Activated naive CD8-positive, alpha-beta T cell treated with anti-CD3 and anti-CD28 coated beads, Interleukin-2, amount 50 U/mL, for 16 hours (primary cell): Measurements from ENCODE around the gene NAXE.
"Not testable (repeated sequence)": the region's sequence is repeated elsewhere in the genome, so short reads cannot be mapped to it uniquely, and the experiment has no call there.

Experiments
- DNase-seq: peaks from one replicate; pipeline ENCODE4 v3.0.0-alpha.2; 2020; ENCODE audit warnings: low read depth, low spot score

Gene NAXE

DNA sequence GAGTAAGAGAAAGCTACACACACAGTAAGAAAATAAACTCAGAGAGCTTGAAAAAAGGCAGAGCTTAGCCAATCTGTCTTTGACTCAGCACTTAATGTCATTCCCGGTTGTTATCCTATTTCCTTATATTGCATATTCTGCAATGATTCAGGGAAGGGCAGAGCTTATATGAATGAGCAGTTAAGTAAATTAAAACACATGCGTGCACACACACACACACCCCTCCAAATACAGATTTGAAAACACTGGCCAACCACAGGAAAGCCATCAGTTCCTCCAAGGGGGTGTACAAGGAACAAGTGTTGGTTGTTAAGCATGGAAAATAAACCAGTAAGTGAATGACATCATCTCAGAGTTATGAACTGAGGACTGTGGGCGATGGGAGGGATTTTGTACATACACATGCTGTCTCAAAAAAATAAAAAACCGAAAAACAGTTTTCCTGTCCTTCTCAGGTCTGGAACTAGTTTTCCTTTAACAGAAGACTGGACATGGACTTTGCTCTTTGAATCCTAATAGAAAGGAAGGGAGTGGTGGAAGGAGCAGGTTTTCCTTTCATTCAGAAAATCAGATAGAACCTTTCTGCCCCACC, 20.2 kb upstream of the NAXE start:
- DNase-seq, result no peak

DNA sequence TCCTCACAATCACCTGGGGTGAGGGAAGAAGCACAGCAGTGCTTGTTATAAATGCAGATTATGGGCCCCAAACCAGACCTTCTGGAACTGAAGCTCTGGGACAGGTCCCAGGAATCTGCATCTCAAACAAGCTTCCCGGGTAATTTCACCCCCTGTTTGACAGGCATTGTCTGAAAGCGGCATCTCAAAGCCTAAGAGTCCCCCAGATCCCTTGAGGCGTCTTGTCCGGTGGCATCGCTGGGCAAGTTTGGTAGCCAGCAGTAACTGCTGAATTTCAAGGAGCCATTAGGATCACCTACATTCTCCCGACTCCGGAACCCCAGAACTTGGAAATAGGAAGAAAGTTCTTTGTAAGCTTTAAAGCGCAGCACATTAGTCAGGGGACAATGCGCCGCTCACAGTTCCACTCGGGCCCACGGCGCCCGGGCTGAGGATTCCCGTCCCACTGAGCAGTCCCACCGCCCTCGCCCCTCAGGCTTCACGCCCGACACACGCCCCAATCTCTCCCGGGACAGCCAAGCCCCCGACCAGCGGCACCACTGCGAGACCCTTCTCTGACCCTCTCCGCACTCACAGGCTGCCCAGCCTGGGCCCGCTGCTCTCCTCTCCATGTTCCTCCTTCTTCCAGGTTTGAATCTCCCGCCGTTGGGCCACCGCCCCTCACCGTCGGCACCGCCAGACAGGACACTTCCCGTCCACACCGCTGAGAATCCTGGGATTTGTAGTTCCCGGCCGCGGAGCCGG, 19.5 kb upstream of the NAXE start, which contains the start of gene IQGAP3:
TSS of gene IQGAP3 (minus strand) at position 647 of the 744 bp plus-strand sequence. CDS start at position 611, 36 bp downstream.
- DNase-seq, result peak; percentile 61

DNA sequence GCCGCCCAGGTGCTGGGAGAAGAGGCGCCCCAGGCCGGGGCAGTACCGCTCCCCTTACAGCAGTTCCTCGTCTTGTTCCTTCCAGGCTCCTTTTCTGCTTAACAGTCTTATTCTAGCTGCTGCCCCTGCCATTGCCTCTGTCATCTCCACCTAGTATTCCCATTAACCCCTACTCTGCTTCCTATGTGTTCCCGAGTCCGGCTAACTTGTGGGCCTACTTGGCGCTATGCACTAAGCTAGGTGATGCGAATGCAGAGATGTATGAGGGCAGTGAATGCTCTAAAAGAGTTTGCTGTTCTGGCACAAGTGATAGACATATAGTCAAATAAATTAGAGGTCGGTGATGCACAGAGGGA, 18.9 kb upstream of the NAXE start:
- DNase-seq, result no peak

DNA sequence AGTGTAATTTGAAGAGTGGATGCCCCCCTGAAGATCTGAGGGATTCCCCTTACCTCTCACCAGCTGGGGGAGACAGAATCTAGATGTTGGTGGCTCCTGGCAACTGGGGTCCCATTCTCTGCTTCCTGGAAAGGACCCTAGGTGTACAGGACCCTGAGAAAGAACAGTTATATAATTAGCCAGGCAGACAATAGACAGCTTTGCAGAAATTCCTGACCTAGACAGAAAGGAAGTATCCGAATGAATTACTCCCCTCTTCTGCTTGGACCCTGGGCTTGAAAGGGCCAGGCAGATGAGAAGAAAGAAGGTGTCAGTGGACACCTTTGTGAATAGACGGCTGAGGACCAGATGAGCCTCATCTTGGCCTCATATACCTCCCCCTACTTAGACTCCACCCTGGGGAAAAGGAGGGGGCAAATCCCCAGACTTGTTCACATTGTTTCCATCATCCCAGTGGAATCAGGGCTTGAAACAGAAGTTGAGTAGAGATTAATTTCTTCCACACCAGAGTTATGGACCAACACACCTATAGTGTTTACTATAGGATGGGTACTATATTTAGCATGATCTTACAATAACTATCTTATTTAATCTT, 17.4 kb upstream of the NAXE start:
- DNase-seq, result no peak

DNA sequence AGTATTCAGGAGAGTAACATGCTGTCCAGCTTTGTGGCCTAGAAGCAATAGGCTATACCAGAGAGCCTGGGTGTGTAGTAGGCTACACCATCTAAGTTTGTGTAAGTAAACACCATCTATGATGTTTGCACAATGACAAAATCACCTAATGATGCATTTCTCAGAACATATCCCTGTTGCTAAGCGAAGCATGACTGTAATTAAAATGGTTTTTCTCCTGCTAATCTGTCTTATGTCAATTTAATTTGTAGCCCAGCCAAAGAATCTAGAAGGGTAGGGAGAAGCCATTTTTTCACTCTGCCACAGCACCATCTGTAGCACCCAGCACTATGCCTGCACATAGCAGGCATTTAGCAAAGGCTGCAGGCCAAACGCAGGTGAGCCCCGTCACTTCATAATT, 14.0 kb upstream of the NAXE start:
- DNase-seq, result no peak

DNA sequence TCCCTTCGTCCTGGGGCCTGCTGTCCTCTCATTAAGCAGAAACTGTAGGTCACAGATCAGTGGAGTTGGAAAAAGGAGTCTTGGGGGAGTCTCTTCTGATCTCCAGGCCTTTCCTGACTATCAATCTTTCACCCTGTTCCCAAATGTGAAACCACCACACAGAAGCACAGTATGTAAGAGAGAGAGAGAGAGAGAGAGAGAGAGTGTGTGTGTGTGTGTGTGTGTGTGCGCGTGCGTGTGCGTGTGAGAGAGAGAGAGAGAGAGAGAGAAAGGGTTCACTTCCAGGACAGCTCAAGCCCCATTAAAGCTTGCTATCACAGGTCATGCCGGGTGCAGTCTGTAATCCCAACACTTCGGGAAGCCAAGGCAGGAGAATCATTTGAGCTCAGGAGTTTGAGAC, 13.5 kb upstream of the NAXE start:
- DNase-seq, result no peak

DNA sequence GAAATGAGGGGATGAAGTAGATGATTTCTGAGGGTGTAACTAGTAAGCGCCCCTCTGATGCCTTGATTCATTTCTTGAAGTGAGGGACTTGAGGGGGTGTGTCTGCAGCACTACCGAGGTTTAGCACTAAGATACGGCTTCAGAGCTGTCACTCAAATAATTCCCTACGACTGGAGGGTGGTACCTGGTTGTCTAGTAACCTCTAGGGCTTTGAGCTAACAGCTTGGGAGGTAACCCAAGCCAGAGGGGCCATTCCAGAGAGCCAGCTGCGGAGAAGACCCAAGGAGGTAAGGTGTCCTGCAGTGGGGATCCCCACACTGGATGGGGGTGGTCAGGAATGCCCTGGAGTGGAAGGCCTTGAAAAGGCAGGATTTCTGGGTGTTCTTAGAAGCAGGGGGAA, 12.1 kb upstream of the NAXE start, which contains the start of gene TTC24:
TSS of gene TTC24 (plus strand) at position 252 of the 400 bp plus-strand sequence. CDS start 1,642 bp downstream, outside the sequence.
- no peak for DNase-seq

DNA sequence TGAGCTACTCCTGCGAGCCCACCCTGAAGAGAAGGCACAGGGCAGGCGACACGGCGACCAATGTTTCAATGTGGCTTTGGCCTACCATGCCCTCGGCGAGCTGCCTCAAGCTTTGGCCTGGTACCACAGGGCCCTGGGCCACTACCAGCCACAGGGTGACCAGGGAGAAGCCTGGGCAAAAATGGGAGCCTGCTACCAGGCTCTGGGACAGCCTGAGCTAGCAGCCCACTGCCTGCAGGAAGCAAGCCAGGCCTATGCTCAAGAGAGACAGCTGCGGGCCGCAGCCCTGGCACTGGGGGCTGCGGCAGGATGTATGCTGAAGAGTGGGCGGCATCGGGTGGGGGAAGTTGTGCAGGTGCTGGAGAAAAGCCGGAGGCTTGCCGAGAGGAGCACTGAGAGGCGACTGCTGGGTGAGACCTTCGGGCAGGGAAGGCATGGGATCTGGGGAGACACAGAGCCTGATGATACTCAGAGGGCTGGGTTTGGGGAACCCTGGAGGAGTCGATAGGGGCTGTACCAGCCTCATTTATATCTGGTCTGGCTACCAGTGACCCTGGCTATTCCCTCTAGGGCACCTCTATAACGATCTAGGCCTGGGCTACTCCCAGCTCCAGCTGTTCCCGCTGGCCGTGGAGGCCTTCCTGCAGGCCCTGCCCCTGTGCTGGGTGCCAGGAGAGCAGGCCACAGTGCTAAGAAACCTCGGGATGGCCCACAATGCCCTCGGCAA, 9.8 kb upstream of the NAXE start:
- peak; percentile 42 for DNase-seq

DNA sequence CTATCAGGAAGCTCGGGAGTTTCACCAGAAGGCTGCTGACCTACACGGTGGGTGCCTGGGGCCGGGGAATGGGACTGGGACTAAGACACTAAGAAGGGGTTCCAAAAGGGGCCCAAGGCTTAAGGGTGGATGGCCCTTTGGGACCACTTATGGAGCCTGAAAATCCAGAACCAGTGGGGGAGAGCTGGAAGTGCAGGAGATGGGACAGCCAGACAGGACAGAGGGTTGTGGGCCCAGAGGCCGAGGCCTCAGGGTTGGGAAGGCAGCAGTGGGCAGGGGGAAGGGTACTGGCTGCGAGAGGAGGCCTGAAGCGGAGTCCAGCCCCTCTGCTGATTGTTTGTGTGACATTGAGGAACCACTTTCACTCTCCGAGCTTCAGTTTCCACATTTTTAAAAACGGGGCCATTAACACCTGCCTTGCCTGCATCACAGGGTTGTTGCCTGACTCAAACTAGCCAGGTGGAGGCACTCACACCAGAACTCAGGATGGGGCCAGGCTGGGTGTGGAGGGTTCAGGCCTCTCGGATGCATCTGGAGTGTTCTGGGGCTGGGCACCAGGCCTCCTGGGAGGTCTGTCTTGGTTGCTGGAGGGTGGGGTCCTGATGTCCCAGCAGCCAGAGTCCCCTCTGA, 9.1 kb upstream of the NAXE start:
- no peak for DNase-seq

DNA sequence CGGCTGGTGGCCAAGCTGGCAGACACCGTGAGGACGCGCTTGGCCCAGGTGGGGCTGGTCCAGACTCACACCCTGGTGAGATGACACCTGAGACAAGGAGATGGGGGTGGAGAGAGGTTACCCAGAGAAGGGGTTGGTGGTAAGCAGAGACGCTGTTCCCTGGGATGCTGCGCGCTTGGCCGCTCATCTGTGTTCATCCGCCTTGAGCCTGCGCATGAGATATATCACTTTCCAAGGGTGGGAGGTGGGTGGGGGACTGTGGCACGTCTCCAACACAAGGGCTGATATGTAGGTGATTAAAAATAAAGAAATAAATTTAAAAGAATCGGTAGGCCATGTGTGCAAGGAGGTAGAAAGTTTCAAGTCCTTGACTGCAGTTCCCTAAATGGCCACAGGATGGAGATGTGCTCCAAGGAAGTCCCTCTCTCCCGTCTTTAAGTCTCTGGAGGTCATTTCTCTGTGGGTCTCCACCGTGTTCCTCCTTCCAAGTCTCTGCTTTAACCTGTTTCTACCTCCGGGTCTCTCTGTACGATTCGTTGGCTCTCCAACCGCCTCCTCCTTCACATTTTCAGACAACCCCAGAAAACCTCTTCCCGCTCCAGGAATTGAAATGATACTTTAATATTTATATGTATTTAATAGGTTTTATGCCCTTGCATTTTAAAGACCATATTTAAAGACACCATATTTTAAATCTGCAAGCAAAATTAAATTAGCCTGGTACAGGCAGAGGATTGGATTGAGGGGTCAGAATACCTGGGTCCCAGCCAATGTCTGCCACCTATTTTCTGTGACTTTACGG, 7.6 kb upstream of the NAXE start:
- DNase-seq, result peak; percentile 49

DNA sequence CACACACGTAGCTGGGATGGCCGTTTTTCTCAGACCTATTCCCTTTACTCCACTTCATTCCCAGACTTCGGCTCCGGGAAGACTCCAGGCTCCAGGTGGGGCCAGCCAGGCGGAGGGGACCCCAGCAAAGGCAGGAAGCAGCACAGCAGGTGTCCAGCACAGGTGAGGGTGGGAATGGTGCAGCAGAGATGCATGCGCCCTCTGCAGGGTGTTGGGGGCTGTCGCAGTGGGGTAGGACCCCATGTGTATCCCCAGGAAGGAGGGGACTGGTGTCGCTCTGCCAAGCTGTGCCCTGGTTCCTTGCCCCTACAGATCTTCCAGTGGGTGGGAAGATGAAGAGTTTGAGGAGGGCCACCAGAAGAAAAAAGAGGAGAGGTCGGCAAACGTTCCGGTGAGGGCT, 6.8 kb upstream of the NAXE start:
- no peak for DNase-seq

DNA sequence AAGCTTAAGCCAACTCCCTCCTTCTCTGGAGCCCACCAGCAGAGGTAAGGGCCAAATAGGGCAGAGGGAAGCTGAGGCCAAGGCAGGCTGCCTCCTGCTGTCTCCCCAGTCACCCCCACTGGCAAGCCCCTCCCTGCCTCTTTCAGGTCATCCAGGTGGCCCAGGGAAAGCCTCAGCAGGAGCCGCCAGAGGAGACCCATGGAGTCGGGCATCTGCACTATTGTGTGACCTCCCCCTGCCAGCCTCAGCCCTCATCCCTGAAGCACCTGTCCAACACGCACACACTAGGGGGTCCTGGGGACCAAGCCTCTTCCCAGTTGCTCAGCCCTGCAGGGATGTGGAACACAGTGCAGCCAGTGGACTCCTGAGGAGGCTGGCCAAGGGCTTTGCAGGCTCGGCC, 5.3 kb upstream of the NAXE start:
- no peak for DNase-seq

DNA sequence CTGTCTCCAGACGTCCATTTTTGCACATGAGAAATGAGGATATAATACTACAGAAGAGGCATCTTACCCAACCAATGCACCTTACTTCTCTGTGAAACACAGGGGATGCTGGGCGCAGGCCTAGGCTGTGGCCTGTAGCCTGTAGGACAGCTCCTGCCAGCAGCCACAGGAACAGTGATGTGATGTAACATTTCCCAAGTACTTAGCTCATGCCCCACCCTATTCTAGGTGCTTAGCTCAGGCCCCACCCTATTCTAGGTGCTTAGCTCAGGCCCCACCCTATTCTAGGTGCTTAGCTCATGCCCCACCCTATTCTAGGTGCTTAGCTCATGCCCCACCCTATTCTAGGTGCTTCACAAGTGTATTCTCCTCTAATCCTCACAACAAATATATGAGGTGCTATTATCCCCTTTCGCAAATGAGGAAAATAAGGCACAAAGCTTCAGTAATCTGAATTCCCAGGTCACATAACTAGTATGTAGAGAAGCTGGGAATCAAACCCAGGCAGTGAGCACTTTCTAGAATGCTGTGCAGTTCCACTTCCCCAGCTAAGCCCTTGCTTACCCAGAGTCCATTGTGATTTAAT, 4.6 kb upstream of the NAXE start:
- DNase-seq, result no peak

DNA sequence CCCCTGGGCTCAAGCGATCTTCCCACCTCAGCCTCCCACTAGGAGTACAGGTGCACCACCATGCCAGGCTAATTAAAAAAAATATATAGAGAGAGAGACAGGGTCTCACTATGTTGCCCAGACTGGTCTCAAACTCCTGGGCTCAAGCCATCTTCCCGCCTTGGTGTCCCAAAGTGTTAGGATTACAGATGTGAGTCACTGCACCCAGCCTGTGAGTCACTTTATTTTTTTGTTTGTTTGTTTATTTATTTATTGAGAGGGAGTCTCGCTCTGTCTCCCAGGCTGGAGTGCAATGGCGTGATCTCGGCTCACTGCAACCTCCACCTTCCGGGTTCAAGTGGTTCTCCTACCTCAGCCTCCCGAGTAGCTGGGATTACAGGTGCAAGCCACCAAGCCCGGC, 3.6 kb upstream of the NAXE start:
- not testable (repeated sequence) for DNase-seq

DNA sequence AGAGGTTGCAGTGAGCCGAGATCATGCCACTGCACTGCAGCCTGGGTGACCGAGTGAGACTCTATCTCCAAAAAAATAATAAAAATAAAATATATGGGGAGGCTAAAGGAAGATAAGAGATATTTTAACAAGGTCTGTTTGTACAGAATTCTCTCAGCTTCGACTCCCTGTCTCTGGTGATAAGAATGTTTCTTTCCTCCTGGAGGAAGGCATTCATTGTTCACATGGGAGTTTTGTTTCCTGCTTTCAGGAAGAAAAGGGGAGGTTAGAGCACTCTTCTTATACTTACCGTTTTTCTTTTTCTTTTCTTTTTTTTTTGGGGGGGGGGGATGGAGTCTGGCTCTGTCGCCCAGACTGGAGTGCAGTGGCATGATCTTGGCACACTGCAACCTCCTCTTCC, 2.0 kb upstream of the NAXE start:
- no peak for DNase-seq

DNA sequence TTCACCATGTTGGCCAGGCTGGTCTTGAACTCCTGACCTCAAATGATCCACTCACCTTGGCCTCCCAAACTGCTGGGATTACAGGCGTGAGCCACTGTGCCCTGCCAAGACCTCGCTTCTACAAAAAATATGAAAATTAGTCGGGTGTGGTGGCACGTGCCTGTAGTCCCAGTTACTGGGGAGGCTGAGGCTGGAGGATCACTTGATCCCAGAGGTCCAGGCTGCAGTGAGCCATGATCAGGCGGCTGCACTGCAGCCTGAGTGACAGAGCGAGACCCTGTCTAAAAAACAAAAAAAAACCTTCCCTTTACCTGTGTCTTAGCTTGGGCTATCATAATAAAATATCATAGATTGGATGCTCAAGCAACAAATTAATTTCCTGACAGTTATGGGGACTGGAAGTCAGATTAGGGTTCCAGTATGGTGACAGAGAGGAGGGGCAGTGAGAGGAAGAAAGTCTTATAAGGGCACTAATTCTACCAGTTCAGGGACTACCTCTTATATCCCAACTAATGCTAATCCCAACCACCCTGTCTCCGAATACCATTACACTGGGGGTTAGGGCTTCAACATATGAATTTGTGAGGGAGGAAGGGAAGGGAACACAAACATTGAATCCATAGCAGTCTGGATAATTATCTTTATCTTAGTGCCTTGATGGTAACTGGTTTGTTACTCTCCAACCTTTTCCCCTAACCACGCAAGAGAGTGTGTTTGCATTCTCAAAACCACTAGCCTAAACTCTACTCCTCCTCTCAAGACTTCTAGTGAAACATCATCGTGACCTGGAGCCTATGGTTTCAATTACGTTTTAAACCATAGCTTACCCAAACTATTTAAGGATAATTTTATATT, 1.0 kb upstream of the NAXE start:
- DNase-seq, result no peak

DNA sequence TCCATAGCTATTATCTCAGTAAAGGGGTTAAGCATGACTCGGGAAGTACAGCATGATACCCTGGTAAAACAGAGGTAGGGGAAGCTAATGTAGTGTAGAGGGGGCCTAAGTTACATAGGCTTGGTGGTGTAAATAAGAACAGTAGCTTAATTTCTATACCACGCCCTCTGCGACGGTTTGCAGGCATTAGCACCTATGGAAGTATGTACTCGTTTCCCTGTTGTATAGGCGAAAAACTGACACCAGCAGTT, 470 bp upstream of the NAXE start:
- no peak for DNase-seq

DNA sequence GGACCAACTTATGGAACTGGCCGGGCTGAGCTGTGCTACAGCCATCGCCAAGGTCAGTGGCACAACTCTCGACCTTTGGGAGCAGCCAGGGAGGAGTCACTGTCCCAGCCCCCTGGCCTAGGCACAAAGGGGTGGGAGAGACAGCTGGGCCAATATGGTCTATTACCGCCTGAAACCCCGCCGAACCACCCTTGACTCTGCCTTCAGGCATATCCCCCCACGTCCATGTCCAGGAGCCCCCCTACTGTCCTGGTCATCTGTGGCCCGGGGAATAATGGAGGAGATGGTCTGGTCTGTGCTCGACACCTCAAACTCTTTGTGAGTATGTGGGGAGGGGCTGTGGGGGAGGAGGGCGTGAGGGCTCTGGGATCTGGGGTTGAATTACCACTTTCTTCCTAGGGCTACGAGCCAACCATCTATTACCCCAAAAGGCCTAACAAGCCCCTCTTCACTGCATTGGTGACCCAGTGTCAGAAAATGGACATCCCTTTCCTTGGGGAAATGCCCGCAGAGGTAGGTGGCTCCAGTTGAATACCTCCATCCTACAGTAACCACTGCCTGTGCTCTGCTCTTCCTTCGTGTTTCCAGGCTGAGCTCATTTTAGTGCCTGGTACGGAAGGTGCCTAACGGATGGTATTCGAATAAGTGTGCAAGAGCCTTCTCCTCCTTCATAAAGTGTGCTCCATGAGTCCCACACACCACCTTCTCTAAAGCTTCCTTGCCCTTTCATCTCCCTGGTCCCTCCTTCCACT, 758 bp downstream of the NAXE start:
- no peak for DNase-seq

DNA sequence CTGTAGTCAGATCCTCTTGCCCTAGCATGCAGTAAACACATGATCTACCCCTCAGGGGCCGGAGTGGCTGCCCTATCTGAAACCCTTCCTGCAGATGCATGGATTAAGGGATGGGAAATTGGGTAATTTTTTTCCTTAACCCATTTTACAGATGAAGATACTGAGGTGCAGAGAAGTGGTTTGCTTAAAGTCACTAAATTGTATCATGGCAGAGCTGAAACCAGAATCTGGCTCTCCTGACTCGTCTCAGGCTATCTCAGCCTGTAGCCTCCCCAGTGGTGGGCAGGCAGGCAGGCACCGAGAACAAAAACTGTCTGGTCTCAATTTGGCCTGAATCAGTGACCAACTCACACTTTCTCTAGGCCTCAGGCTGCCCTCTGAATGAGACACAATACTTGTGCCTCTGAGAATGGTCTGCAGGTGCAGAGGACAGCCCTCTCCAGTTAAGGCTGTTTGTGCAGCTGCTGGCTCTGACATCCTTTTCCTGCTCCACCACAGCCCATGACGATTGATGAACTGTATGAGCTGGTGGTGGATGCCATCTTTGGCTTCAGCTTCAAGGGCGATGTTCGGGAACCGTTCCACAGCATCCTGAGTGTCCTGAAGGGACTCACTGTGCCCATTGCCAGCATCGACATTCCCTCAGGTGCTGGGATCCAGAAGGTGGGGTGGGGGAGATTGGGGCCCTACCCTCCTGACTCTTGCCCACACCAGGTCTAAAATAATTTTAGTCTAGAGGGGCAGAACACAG, 1.5 kb downstream of the NAXE start:
- no peak for DNase-seq
